ENCODE results near the gene BGLAP. TPM values are rescaled to one million over a fixed set of nuclear protein-coding genes. Genes with fewer than 3 reads are reported as not detected.

Gene BGLAP
- polyA plus RNA-seq, 1 donor (not counting 4 experiments of a cell fraction or from before 2014, with no cell fraction given): 0.12 TPM

DNA sequence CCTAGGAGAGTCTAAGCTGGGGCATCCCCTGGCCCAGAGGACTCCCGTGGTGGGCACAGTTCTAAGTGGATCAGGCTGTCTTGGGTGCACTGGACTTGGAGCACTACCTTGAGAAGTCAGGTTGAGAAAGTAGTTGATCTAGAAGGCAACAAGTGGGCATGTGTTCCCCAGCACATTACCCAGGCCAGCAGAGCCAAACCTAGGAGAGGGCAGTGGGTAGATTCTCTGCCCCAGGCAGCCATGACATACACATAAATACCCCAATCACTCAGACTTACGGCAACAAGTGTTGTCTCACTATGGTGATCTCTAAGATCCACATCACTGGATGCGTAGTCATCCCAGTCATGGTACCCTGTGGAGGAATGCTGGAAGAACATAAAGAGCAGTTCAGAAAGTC, 30.7 kb upstream of the BGLAP start:
- dilution Hi-C loops (cut with MboI; ENCODE audit: extremely low pct_ligation_motif_present, low sequenced_read_pairs): no loop called here
- no peak for FAIRE-seq

DNA sequence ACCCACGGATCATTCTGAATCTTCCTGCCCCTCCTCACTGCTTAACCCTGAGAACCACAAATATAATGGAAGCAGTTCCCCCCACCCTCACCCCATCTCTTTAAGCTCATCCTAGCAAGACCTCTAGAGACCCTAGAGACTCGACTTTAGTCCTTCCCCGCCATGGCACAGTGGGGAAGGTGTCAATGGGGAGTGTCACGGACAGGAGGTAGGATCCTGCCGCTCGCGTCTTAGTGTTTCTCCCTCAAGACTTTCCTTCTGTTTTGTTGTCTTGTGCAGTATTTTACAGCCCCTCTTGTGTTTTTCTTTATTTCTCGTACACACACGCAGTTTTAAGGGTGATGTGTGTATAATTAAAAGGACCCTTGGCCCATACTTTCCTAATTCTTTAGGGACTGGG, 29.9 kb upstream of the BGLAP start:
- peak overlapping the region; percentile 97 for H3K9ac ChIP-seq (ENCODE audit: control insufficient read depth, extremely low read depth, insufficient read depth, low read length)
- peak overlapping the region in 2 of 3 experiments; percentile 87 to 90 for H3K4me3 ChIP-seq (ENCODE audit: control insufficient read depth in 2 of 3, extremely low read depth in 1 of 3, insufficient read depth in 2 of 3, low read depth in 1 of 3, low read length in 3 of 3)
- H3K9me1 ChIP-seq (ENCODE audit: control insufficient read depth, extremely low read depth, insufficient read depth, low read length): no peaks in the 10 kb centered on the region
- H2AFZ ChIP-seq (ENCODE audit: control insufficient read depth, low read length): no peak overlapping the region
- peaks cover 6% of the 10 kb centered on the region for H3K79me2 ChIP-seq (ENCODE audit: control insufficient read depth, insufficient read depth, low read length)
- no peak for DNase-seq (ENCODE audit: low read depth, low spot score)
- H3K4me1 ChIP-seq (ENCODE audit: control insufficient read depth, extremely low read depth, insufficient read depth, low read length): peaks cover 16% of the 10 kb centered on the region
- no peaks in the 10 kb centered on the region for H3K27me3 ChIP-seq (ENCODE audit: control insufficient read depth, extremely low read depth, insufficient read depth, low read length)
- peak overlapping the region; percentile 96 for H3K4me2 ChIP-seq (ENCODE audit: control insufficient read depth, extremely low read depth, insufficient read depth, low read depth, low read length)
- H3K36me3 ChIP-seq (ENCODE audit: control insufficient read depth in 2 of 2, extremely low read depth in 1 of 2, insufficient read depth in 2 of 2, low read length in 2 of 2): peaks cover 11 to 21% of the 10 kb centered on the region in 2 experiments
- no peaks in the 10 kb centered on the region for H3K9me3 ChIP-seq (ENCODE audit: control insufficient read depth, low read depth, low read length)
- dilution Hi-C loops (cut with MboI; ENCODE audit: extremely low pct_ligation_motif_present, low sequenced_read_pairs): no loop called here
- no peak for FAIRE-seq
- H4K20me1 ChIP-seq (ENCODE audit: control insufficient read depth, extremely low read depth, insufficient read depth, low read length): no peaks in the 10 kb centered on the region
- TF ChIP-seq EZH2 (IDR thresholded peaks at IDR 0.05; ENCODE audit: low read length) (no peak), CTCF (optimal IDR thresholded peaks at IDR 0.05 in 1 of 3, IDR thresholded peaks at IDR 0.05 in 1 of 3, conservative IDR thresholded peaks at IDR 0.05 in 1 of 3; ENCODE audit: extremely low read depth in 1 of 3, insufficient read depth in 2 of 3, low read length in 3 of 3) (no peak)
- H3K27ac ChIP-seq (ENCODE audit: control insufficient read depth, insufficient read depth, low read length): peak overlapping the region; percentile 97

More for the DNA sequence above, 30.7 kb upstream of the BGLAP start:
- no peak for DNase-seq (ENCODE audit: low read depth, low spot score)
- Histone ChIP-seq H3K4me3 (ENCODE audit: control insufficient read depth in 2 of 3, extremely low read depth in 1 of 3, insufficient read depth in 2 of 3, low read depth in 1 of 3, low read length in 3 of 3) (no peak overlapping the region), H3K36me3 (ENCODE audit: control insufficient read depth in 2 of 2, extremely low read depth in 1 of 2, insufficient read depth in 2 of 2, low read length in 2 of 2) (peaks cover 13 to 25% of the 10 kb centered on the region in 2 experiments), H3K79me2 (ENCODE audit: control insufficient read depth, insufficient read depth, low read length) (peaks cover 8% of the 10 kb centered on the region), H3K27ac (ENCODE audit: control insufficient read depth, insufficient read depth, low read length) (no peak overlapping the region), H3K9me1 (ENCODE audit: control insufficient read depth, extremely low read depth, insufficient read depth, low read length) (no peaks in the 10 kb centered on the region), H3K27me3 (ENCODE audit: control insufficient read depth, extremely low read depth, insufficient read depth, low read length) (no peaks in the 10 kb centered on the region), H3K9ac (ENCODE audit: control insufficient read depth, extremely low read depth, insufficient read depth, low read length) (no peak overlapping the region), H3K4me2 (ENCODE audit: control insufficient read depth, extremely low read depth, insufficient read depth, low read depth, low read length) (no peak overlapping the region), H2AFZ (ENCODE audit: control insufficient read depth, low read length) (no peak overlapping the region), H3K9me3 (ENCODE audit: control insufficient read depth, low read depth, low read length) (no peaks in the 10 kb centered on the region), H4K20me1 (ENCODE audit: control insufficient read depth, extremely low read depth, insufficient read depth, low read length) (no peaks in the 10 kb centered on the region), H3K4me1 (ENCODE audit: control insufficient read depth, extremely low read depth, insufficient read depth, low read length) (peaks cover 16% of the 10 kb centered on the region)
- TF ChIP-seq CTCF (optimal IDR thresholded peaks at IDR 0.05 in 1 of 3, IDR thresholded peaks at IDR 0.05 in 1 of 3, conservative IDR thresholded peaks at IDR 0.05 in 1 of 3; ENCODE audit: extremely low read depth in 1 of 3, insufficient read depth in 2 of 3, low read length in 3 of 3) (no peak), EZH2 (IDR thresholded peaks at IDR 0.05; ENCODE audit: low read length) (no peak)

All from keratinocyte (primary cell).